NCI-H345 treated with DMSO at 0.1 percent for 48 hours (cell line): Measurements from ENCODE around the gene ZFYVE21.

Experiments used
- DNase-seq: peaks from one replicate; lab custom pipeline; 2025; ENCODE audit not compliant: unreplicated experiment; lab: John Stamatoyannopoulos, UW

ZFYVE21 gene

GRCh38 chr14:103715052-103716000 is at the start of gene ZFYVE21, which contains the start of gene XRCC3:
ZFYVE21 (plus strand) TSS chr14:103715810; CDS start chr14:103715842, 32 bp downstream.
XRCC3 (minus strand) TSS chr14:103715451; CDS start chr14:103711087, 4,364 bp downstream.
- DNase-seq = peak; percentile 99

GRCh38 chr14:103667671-103668070 is 47.9 kb upstream of the ZFYVE21 start:
- no peak for DNase-seq

- DNase-seq = no peak
These were observed 47.5 kb upstream of the ZFYVE21 start for GRCh38 chr14:103668117-103668516.

GRCh38 chr14:103669370-103669769 is 46.2 kb upstream of the ZFYVE21 start:
- DNase-seq = no peak

GRCh38 chr14:103671911-103672310 is 43.7 kb upstream of the ZFYVE21 start:
- no peak for DNase-seq

GRCh38 chr14:103675957-103676356 is 39.7 kb upstream of the ZFYVE21 start:
- no peak for DNase-seq

- DNase-seq = no peak
These were observed 38.5 kb upstream of the ZFYVE21 start for GRCh38 chr14:103676881-103677675.

- DNase-seq = no peak
These were observed 36.3 kb upstream of the ZFYVE21 start for GRCh38 chr14:103679351-103679750.

- no peak for DNase-seq
These were observed 34.9 kb upstream of the ZFYVE21 start for GRCh38 chr14:103680491-103681231.

- no peak for DNase-seq
These were observed 32.5 kb upstream of the ZFYVE21 start for GRCh38 chr14:103683139-103683538.

GRCh38 chr14:103684471-103684870 is 31.1 kb upstream of the ZFYVE21 start:
- no peak for DNase-seq

- no peak for DNase-seq
These were observed 30.7 kb upstream of the ZFYVE21 start for GRCh38 chr14:103684871-103685270.

- DNase-seq = no peak
These were observed 30.1 kb upstream of the ZFYVE21 start for GRCh38 chr14:103685276-103686211.

- no peak for DNase-seq
These were observed 28.7 kb upstream of the ZFYVE21 start for GRCh38 chr14:103686831-103687485.

- no peak for DNase-seq
These were observed 27.9 kb upstream of the ZFYVE21 start for GRCh38 chr14:103687712-103688111.

GRCh38 chr14:103688441-103688840 is 27.2 kb upstream of the ZFYVE21 start:
- no peak for DNase-seq

GRCh38 chr14:103688906-103689902 is 26.4 kb upstream of the ZFYVE21 start:
- DNase-seq = no peak

- no peak for DNase-seq
These were observed 25.3 kb upstream of the ZFYVE21 start for GRCh38 chr14:103690332-103690731.
